Measurements from ENCODE around the gene PMFBP1. TPM values are rescaled to one million over a fixed set of nuclear protein-coding genes. Genes with fewer than 3 reads are reported as not detected.

PMFBP1 gene
- total RNA-seq, 1 donor from 2014 or later: 0.08 TPM

DNA sequence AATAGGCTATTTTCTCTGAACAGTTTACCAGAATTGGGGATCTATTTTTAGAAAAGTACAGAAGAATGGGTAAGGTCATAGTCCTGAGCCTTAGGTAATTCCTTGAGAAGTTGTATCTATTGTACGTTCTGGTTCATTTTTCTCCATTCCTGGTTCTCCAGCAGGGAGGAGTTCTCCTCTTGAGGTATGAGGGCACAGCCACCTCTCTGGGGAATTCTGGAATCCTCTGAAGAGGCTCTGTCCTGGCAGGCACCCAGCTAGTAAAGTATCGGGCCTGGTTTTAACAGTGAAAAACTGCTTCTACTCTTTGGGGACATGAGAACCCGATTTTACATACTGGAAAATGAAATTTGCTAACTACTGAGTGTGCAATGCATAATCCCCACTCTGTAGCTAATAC lies 19.6 kb upstream of the PMFBP1 start:
- no peak for DNase-seq (ENCODE audit: low spot score)
- intact Hi-C loops (cut with DNase I): no loop called here

DNA sequence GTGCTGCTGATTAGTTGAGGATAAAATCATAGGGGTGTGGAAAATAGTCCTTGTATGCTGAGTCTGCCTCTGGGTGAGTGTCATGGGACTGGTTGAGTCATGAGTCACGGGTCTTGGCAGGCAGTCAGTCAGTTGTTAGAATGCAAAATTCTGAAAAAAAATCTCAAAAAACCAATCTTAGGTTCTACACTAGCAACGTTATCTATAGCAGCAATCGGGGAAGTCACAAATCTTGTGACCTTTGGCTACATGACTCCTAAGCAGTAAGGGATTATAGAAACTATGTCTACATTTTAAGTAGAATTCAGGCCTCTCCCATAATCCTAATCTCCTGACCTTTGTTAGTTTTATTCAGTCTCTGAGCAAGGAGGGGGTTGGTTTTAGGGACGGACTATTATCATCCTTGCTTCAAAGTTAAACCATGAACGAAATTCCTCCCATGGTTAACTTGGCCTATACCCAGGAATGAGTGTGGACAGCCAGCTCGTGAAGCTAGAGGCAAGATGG lies 18.0 kb upstream of the PMFBP1 start:
- DNase-seq (ENCODE audit: low spot score): no peak
- intact Hi-C loops (cut with DNase I): no loop called here

DNA sequence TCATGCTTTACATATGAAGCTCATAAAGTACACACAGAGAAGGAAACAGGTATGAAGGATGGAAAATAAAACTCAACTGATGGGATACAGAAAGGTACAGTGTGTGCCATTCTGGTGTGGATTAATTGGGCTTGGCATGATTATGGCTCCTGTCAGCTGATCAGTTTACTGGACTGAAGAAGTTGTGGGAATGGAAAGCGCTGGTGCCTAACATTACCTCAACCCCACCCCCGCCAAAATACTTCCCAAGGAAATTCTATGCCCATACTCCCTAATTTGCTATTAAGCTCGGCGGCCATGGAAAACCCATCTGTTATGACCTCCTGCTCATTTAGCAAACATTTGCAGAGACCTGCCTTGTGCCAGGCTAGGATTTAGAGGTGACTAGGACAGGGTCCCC lies 16.6 kb upstream of the PMFBP1 start:
- intact Hi-C loops (cut with DNase I): no loop called here
- no peak for DNase-seq (ENCODE audit: low spot score)

DNA sequence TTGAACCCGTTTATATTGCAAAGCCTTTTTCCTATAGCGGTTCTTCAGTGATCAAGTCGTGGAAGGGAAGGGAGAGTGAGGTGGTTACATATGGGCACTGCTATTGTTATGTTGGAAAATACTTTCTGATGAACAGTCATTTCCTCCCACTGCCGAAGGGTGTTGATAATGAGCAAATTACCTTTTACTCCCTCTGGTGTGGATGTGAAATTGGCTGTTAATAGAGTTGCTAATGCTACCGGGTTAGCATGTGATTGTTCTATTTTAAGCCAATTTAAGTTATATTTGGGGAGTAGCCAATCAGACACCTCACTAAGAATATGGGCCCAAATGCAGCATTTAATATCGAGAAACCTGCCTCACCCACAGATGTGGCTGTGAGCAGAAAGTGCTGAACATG lies 15.6 kb upstream of the PMFBP1 start:
- intact Hi-C loops (cut with DNase I): no loop called here
- no peak for DNase-seq (ENCODE audit: low spot score)

DNA sequence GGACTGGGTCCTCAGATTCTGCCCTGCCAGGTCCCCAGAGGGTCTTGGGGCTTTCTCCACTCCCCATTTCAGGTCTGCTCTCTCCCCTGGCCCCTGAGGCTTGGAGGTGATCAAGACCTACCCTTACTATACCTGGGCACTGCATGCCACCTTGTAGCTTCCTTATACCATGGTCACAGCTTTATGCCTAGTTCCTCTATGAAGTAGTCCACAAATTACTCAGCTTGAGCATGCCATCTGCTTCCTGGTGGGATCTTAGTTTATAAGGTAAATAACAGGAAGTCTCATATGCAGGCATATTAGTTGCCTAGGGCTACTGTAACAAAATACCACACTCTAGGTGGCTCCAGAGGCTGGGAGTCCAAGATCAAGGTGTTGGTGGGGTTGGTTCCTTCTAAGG lies 11.0 kb upstream of the PMFBP1 start:
- no peak for DNase-seq (ENCODE audit: low spot score)
- intact Hi-C loops (cut with DNase I): no loop called here

GRCh38 chr16:72179204-72179970 lies 7.4 kb upstream of the PMFBP1 start:
- no peak for DNase-seq (ENCODE audit: low spot score)
- intact Hi-C loops (cut with DNase I): no loop called here

- no peak for DNase-seq (ENCODE audit: low spot score)
- intact Hi-C loops (cut with DNase I): no loop called here
These were observed 2.8 kb upstream of the PMFBP1 start for GRCh38 chr16:72174726-72175125.

- no peak for DNase-seq (ENCODE audit: low spot score)
- intact Hi-C loops (cut with DNase I): no loop called here
These were observed 2.0 kb upstream of the PMFBP1 start for GRCh38 chr16:72173997-72174396.

DNA sequence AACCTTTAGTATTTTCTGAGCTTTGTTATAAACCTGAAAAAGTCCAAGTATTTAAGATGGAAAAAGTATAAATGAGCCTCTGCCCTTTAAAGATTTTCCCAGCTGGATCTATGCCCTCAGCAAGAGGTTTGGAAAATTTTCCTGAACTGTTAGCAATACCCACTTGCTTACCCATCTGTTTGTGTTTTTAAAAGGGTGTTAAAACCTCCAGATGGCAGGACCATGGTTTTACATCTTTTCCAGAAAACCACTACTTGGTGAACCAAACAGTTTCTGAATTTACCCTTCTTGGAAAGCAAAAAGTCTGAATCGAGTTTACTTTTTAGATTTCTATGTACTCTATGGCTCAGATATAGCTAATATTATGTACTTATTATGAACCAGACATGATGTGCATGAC lies 719 bp downstream of the PMFBP1 start:
- no peak for DNase-seq (ENCODE audit: low spot score)
- intact Hi-C loops (cut with DNase I): no loop called here

DNA sequence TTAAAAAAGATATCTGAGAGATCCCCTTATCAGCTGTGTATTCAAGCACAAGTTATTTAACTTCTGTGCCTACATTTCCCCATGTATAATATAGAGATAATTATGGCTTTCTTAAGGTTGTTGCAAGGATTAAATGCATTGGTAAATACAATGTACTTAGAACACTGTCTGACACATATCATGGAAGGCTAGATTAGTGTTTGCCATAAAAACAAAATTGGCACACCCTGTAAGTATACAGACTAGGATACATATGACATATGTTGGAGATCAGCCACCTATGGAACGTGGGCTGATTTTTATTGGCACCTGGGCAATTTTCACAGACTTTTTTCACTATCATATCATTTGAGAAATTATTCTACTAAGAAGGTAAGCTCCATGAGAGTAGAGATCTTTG lies 2.2 kb downstream of the PMFBP1 start:
- DNase-seq (ENCODE audit: low spot score): no peak
- intact Hi-C loops (cut with DNase I): no loop called here

DNA sequence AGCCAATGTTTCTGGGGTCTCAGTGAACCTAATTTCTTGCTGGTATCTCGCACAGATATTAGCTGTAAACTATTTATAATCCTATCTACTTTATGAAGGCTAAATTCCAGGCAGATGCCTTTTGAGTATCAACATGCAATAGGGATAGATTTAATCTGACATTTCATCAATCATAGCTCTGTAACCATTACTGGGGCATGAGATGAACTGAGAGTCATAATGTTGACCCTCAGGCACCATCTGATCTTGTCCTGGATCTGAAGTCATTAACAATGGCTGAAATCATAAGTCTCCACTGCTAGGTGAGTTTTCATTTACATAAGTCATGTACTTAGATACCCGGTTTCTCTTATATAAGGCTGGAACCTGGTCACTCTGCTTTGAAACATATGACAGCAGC lies 3.6 kb downstream of the PMFBP1 start:
- no peak for DNase-seq (ENCODE audit: low spot score)
- intact Hi-C loops (cut with DNase I): no loop called here

DNA sequence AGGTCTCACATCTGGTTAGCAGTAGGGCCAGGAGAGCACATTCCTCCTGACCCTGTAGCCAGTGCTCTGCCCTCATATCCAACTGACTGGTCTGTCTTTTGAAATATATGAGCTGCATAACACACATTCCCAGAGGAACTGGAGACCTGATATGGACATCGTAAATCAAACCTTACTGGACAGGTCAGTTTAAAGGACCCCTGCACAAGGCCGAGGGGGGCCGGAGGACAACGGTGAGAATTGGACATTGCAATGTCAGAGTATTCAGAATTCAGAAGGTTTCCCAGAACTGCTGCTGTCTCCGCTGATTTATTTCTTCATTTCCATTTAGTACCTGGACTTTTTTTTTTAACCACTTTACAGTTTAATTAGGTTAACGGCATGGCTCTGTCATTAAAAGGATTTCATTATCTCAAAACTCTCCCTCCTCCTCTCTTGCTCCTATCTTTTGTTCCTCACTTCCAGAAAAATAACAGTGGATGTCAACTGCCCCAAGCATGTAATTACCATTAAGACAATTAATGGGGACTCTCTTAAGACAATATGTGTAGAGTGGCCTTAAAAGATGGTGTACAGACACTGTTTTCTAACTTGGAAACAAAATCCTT lies 4.9 kb downstream of the PMFBP1 start:
- intact Hi-C loops (cut with DNase I): no loop called here
- no peak for DNase-seq (ENCODE audit: low spot score)

DNA sequence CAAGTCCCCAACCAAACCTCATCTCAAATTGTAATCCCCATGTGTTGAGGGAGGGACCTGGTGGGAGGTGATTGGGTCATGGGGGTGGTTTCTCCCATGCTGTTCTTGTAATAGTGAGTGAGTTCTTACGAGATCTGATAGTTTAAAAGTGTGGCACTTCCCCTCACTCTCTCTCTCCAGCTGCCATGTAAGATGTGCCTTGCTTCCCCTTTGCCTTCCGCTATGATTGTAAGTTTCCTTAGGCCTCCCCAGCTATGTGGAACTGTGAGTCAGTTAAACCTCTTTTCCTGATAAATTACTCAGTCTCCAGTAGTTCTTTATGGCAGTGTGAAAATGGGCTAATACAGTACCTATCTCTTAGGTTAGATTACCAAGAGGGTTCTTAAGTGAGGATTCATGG lies 5.8 kb downstream of the PMFBP1 start:
- no peak for DNase-seq (ENCODE audit: low spot score)
- intact Hi-C loops (cut with DNase I): no loop called here

DNA sequence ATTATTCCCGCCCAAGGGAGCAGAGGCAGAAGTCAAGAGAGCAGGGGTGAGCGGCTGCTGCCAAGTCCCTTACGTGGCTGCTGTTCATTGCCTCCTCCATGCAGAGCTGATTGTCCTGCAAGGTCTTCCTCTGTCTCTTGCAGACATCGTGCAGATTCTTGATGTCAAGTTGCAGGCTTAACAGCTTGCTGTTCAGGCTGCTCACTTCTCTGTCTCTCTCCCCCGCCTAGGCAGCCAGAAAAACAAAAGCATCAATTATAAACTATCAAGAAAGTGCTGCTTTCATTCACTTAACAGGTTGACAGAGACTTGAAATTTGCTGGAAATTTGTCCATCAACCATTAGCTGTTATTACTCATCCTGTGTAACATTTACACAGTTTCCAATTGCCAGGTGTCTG lies 7.3 kb downstream of the PMFBP1 start:
- no peak for DNase-seq (ENCODE audit: low spot score)
- intact Hi-C loops (cut with DNase I): no loop called here

DNA sequence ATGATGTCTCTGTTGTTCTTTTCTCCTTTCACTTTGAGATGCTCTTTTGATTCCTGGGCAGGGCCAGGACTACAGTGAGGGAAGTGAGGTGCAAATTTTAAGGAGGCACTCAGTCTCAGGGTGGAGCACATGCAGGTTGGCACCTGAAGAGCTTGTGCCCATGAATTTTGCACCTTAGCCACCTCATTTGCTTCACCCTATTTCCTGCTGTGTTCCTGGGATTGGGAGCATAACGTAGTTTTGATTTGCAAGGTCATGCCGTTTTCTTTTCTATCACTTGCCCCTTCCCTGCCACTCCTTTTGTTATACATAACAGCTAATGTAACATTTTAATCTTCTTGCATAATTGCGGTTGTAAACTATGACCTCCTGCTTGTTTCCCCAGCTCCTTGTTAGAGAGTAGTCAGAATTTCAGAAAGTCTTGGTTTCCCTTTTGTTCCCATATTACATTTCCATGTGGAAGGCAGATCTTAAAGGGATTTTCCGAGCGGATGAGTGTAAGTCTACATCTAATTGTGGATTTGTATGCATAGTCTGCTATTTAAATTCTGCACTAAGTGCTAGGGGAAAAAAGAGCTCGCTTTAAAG lies 9.8 kb downstream of the PMFBP1 start:
- DNase-seq (ENCODE audit: low spot score): no peak
- intact Hi-C loops (cut with DNase I): no loop called here

DNA sequence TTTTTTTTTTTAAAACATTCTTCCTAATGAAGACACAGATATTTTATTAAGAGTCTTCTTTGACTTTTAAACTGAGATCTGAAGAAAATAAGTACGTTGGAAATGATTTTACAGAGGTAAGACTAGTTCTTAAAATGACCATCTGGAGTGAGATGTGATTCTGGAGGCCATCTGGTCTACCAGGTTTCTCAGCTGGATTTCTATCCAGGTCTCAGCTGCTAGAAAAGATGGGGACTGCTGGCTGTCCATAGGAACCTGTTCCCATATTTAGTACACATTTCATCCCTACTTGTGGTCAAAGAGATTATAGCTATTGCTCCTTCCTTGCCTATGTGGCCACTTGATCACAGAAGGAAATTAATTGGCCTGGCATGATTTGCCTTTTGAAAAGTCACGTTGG lies 12.2 kb downstream of the PMFBP1 start:
- intact Hi-C loops (cut with DNase I): no loop called here

DNA sequence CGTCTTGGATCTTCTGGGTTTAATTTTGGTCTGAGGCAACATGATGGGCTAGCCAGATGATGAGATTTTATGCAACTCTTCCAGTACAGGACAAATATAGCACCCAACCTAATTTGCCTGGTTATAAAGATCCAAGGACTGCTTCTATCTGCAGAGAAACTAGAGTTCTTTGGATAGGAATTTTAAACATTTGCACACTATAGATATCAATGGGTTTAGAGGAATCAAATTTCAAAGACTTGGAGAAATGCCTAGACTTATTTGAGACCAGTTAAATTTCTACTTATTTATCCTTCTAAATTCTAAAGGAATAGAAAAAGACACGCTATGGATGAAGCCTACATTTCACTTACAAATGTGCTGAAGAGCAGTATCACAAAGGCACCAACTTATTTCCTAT lies 12.6 kb downstream of the PMFBP1 start:
- no peak for DNase-seq (ENCODE audit: low spot score)
- intact Hi-C loops (cut with DNase I): no loop called here

More for the DNA sequence above, 12.2 kb downstream of the PMFBP1 start:
- no peak for DNase-seq (ENCODE audit: low spot score)

DNA sequence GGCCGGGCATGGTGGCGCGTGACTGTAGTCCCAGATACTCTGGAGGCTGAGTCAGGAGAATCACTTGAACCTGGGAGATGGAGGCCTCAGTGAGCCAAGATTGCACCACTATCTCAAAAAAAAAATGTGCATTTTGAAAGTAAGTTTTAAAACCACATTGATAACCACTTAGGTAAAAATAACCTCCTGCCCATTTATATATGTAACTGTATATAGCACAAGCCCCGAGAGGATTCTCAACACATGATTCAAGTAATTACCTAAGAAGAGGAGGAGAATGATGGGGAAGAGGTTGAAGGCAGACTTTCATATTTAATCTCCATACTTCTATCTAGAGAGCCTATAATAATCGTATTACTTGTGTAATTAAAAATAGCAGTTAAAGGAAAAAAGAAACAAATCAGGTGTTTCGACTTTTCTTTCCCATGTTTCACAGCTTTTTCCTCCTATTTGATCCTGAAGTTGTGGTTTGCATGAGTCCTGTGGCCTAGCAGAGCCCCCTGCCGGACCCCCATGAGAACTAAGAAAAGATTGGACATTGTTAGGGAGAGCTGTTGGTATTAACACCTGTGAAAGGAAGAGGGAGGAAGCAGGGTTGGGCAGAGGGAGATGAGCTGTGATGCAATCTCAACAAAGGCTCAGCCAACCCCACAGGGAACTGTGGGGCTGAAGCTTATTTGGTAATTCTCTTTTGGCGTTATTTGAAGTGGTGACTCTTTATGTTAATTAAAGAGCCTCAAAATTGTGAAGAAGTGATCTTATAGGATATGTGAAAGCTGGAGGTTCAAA lies 22.1 kb downstream of the PMFBP1 start:
- intact Hi-C loops (cut with DNase I): no loop called here
- DNase-seq (ENCODE audit: low spot score): no peak

DNA sequence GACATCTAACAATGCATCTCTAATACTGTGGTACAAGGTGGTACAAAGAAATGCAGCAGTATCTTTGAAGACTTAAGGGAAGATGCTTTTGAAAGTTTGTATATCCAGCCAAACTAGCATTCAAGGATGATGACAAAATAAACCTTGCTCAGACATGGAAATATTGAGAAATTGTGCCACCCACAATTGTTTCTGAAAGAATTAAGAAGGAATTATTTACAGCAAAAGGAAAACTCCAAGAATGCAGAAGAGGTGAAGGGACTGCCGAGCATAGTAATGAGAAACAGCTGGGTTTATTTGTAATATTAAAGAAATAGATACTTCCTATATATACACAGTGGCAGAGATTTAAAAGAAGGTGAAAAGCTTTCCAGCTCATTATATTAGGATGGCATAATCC lies 29.5 kb downstream of the PMFBP1 start:
- intact Hi-C loops (cut with DNase I): no loop called here
- DNase-seq (ENCODE audit: low spot score): no peak

DNA sequence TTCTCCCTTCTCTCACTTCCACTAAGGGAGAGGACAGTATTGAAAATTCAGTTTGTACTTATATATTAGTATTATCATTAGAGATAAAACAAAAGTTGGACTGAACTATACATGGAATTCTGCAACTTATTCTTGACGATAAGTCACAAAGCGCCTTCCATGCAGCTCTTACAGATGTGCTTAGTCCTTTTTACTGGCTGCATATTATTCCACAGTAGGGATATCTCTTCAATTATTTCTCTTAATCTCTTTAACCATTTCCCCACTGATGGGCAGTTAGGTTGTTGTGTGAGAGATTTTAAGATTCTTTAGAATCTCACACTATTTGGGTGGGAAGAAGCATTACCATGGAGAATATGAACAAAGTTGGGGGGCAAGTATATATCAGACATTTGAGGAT lies 32.0 kb downstream of the PMFBP1 start:
- intact Hi-C loops (cut with DNase I): no loop called here
- no peak for DNase-seq (ENCODE audit: low spot score)

Measured in cardiac septum (tissue), 1 donor.